Parathyroid adenoma (tissue), 2 donors: ENCODE results near the gene ABCC11.

Experiments
- H2AFZ ChIP-seq: fragments of 300-600 bp; sonication (generic); one replicate; pipeline ENCODE4 v1.7.0; 2017; ENCODE audit warnings: antibody characterized with exemption, mild to moderate bottlenecking
- H3K27ac ChIP-seq: fragments of 300-600 bp; sonication (generic); one replicate; pipeline ENCODE4 v1.7.0; 2017
- H3K27me3 ChIP-seq: fragments of 300-600 bp; sonication (generic); one replicate; pipeline ENCODE4 v1.7.0; 2017; ENCODE audit warnings: low read length; ENCODE audit not compliant: control insufficient read depth, insufficient read depth
- H3K36me3 ChIP-seq: fragments of 300-600 bp; sonication (generic); one replicate; pipeline ENCODE4 v1.7.0; 2017; ENCODE audit warnings: low read length; ENCODE audit not compliant: control insufficient read depth, insufficient read depth
- H3K4me1 ChIP-seq: fragments of 300-600 bp; sonication (generic); one replicate; pipeline ENCODE4 v1.7.0; 2017; ENCODE audit warnings: control low read depth
- H3K4me2 ChIP-seq: fragments of 300-600 bp; sonication (generic); one replicate; pipeline ENCODE4 v1.7.0; 2017; ENCODE audit warnings: low read length
- H3K4me3 ChIP-seq: fragments of 300-600 bp; sonication (generic); one replicate; pipeline ENCODE4 v1.7.0; 2017; ENCODE audit warnings: low read depth, low read length
- H3K79me2 ChIP-seq: fragments of 300-600 bp; sonication (generic); one replicate; pipeline ENCODE4 v1.7.0; 2017; ENCODE audit warnings: control low read depth
- H3K9ac ChIP-seq: fragments of 300-600 bp; sonication (generic); one replicate; pipeline ENCODE4 v1.7.0; 2017; ENCODE audit warnings: mild to moderate bottlenecking
- H3K9me3 ChIP-seq: fragments of 300-600 bp; sonication (generic); one replicate; pipeline ENCODE4 v1.7.0; 2017; ENCODE audit warnings: low read length; ENCODE audit not compliant: control insufficient read depth
- CTCF ChIP-seq: fragments of 300-600 bp; sonication (generic); IDR thresholded peaks from one replicate; pipeline ENCODE4 v1.7.0; 2017; ENCODE audit warnings: antibody characterized with exemption, mild to moderate bottlenecking
- donor health status: primary hyperparathyroidism.

Gene ABCC11

GRCh38 chr16:48271728-48272127, 24.4 kb upstream of the ABCC11 start:
- H3K36me3 ChIP-seq: no peaks in the 10 kb centered on the region
- H3K4me2 ChIP-seq: no peak overlapping the region
- no peak overlapping the region for H3K27ac ChIP-seq
- no peak overlapping the region for H2AFZ ChIP-seq
- no peak for TF ChIP-seq CTCF
- no peak overlapping the region for H3K4me3 ChIP-seq
- H3K9ac ChIP-seq: no peak overlapping the region
- H3K9me3 ChIP-seq: no peaks in the 10 kb centered on the region
- H3K79me2 ChIP-seq: peaks cover 4% of the 10 kb centered on the region
- no peaks in the 10 kb centered on the region for H3K27me3 ChIP-seq
- H3K4me1 ChIP-seq: no peaks in the 10 kb centered on the region

- Histone ChIP-seq H3K27ac (no peak overlapping the region), H3K4me2 (no peak overlapping the region), H3K4me1 (no peaks in the 10 kb centered on the region), H3K79me2 (peaks cover 5% of the 10 kb centered on the region), H3K9ac (no peak overlapping the region), H3K9me3 (no peaks in the 10 kb centered on the region), H3K36me3 (no peaks in the 10 kb centered on the region), H2AFZ (no peak overlapping the region), H3K27me3 (no peaks in the 10 kb centered on the region), H3K4me3 (no peak overlapping the region)
- no peak for TF ChIP-seq CTCF
Observed at GRCh38 chr16:48269011-48269410, 21.7 kb upstream of the ABCC11 start.

GRCh38 chr16:48262631-48263030, 15.3 kb upstream of the ABCC11 start:
- no peaks in the 10 kb centered on the region for H3K27me3 ChIP-seq
- no peaks in the 10 kb centered on the region for H3K9me3 ChIP-seq
- TF ChIP-seq CTCF: no peak
- H3K79me2 ChIP-seq: peaks cover 27% of the 10 kb centered on the region
- no peak overlapping the region for H3K9ac ChIP-seq
- no peak overlapping the region for H3K4me2 ChIP-seq
- H3K4me3 ChIP-seq: no peak overlapping the region
- H3K27ac ChIP-seq: no peak overlapping the region
- H2AFZ ChIP-seq: no peak overlapping the region
- H3K36me3 ChIP-seq: peaks cover 3% of the 10 kb centered on the region
- no peaks in the 10 kb centered on the region for H3K4me1 ChIP-seq

GRCh38 chr16:48261569-48261968, 14.2 kb upstream of the ABCC11 start:
- H3K4me3 ChIP-seq: no peak overlapping the region
- peaks cover 3% of the 10 kb centered on the region for H3K36me3 ChIP-seq
- no peak overlapping the region for H2AFZ ChIP-seq
- no peak overlapping the region for H3K27ac ChIP-seq
- TF ChIP-seq CTCF: no peak
- H3K9ac ChIP-seq: no peak overlapping the region
- no peaks in the 10 kb centered on the region for H3K4me1 ChIP-seq
- peaks cover 27% of the 10 kb centered on the region for H3K79me2 ChIP-seq
- no peaks in the 10 kb centered on the region for H3K27me3 ChIP-seq
- no peak overlapping the region for H3K4me2 ChIP-seq
- H3K9me3 ChIP-seq: no peaks in the 10 kb centered on the region

- Histone ChIP-seq H3K27ac (no peak overlapping the region), H3K27me3 (no peaks in the 10 kb centered on the region), H3K79me2 (peaks cover 29% of the 10 kb centered on the region), H3K36me3 (no peaks in the 10 kb centered on the region), H2AFZ (no peak overlapping the region), H3K4me3 (no peak overlapping the region), H3K9me3 (no peaks in the 10 kb centered on the region), H3K4me2 (no peak overlapping the region), H3K9ac (no peak overlapping the region), H3K4me1 (no peaks in the 10 kb centered on the region)
- TF ChIP-seq CTCF: no peak
Observed at GRCh38 chr16:48256579-48257177, 9.3 kb upstream of the ABCC11 start.
